DMS153 treated with DMSO at 0.1 percent for 48 hours (cell line): ENCODE data around the gene GLE1.

Source experiments
- DNase-seq: peaks from one replicate; lab custom pipeline; 2025; ENCODE audit not compliant: unreplicated experiment; lab: John Stamatoyannopoulos, UW

GLE1 gene

DNA sequence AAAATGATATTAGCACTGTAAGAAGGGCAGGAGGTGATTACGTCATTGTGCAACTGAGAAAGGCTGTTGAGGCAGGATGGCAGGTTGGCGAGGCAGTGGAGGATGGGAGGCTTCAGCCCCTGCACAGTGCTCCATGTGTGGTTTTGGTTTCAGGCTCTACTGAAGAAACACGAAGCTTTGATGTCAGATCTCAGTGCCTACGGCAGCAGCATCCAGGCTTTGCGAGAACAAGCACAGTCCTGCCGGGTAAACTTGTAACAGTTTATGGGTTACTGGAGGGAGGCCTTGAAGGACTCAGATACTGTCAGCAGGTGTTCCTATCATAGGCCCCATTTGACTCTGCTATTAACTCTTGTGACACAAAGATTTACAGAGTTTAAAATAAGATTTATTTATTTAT lies 82.9 kb downstream of the GLE1 start:
- DNase-seq = no peak

DNA sequence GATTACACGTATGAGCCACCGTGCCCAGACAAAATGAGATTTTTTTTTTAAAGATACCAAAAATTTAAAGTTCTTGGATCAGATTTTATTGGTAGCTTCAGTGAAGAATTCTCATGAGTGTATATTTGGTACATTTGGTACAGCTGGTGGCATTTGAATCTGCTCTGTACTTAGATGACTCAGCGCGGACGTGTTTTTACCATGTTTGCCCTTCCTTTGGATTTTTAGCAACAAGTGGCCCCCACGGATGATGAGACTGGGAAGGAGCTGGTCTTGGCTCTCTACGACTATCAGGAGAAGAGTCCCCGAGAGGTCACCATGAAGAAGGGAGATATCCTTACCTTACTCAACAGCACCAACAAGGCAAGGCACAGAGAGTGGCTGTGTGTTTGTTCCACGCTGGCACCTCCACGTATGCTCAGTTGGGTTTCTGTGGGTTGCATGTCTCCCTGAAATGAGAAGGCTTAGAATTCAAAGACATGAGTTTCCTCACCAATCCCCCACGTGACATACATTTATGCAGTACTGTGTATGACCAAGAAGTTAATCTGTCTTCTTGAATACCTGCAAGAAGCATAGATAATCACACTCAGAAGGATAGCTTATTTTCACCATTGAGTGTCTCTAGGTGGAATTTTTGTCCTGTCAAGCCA lies 84.2 kb downstream of the GLE1 start:
- no peak for DNase-seq
